Spinal cord (tissue), 10 donors: Measurements from ENCODE around the gene DNAJB9. TPM values are rescaled to one million over a fixed set of nuclear protein-coding genes. Genes with fewer than 3 reads are reported as not detected.

Source experiments
- DNase-seq, 6 donors: peaks; one replicate each; pipeline versions ENCODE4 v3.0.0 to v3.0.0-alpha.2; 2013 to 2015; ENCODE audit warnings: low spot score in 6 of 6, low read depth in 4 of 6
- H3K27ac ChIP-seq: one replicate; pipeline ENCODE4 v1.5.1; 2013; ENCODE audit warnings: low read depth, low read length, control low read depth
- H3K27me3 ChIP-seq: one replicate; pipeline ENCODE4 v1.6.1; 2013; ENCODE audit warnings: low read length; ENCODE audit not compliant: control insufficient read depth, insufficient read depth
- H3K36me3 ChIP-seq: one replicate; pipeline ENCODE4 v1.6.1; 2013; ENCODE audit warnings: low read length; ENCODE audit not compliant: control insufficient read depth, insufficient read depth
- H3K4me1 ChIP-seq: one replicate; pipeline ENCODE4 v1.6.1; 2013; ENCODE audit warnings: low read length; ENCODE audit not compliant: control insufficient read depth, insufficient read depth
- H3K4me3 ChIP-seq: one replicate; pipeline ENCODE4 v1.5.1; 2013; ENCODE audit warnings: low read depth, low read length, control low read depth
- H3K9me3 ChIP-seq: one replicate; pipeline ENCODE4 v1.6.1; 2013; ENCODE audit warnings: low read length; ENCODE audit not compliant: control insufficient read depth, insufficient read depth
- WGBS: methylation state at CpG from one replicate; pipeline ENCODE4 v1.1.5; 2013; ENCODE audit warnings: missing lambda C conversion rate; ENCODE audit not compliant: insufficient coverage; 5-methylcytosine and 5-hydroxymethylcytosine counted together
- long read RNA-seq, 4 donors: transcript quantifications; one replicate each; lab custom pipeline, GENCODE V29; 2026
- polyA plus RNA-seq, 2 donors: library from polyadenylated mRNA; unstranded; fragments of 120-200 nt; gene quantifications; one replicate each; pipeline ENCODE4 v1.2.1, GENCODE V29; 2013; ENCODE audit not compliant: insufficient read length in 2 of 2
- total RNA-seq, 2 donors: library from RNA; depleted of rRNA in 1 of 2; stranded (reverse); fragments of 120-200 nt in 1 of 2; fragments of >200 nt in 1 of 2; gene quantifications; one replicate each; pipeline versions ENCODE4 v1.2.3 to v1.2.4, GENCODE V29; 2013 to 2014
- donor health status: healthy.

The DNAJB9 gene
- total RNA-seq (10 to 100 TPM; 29.9 to 49.3 TPM), polyA plus RNA-seq (10 to 100 TPM; 31.3 to 34.0 TPM)
- long read RNA-seq, donor 1, transcript DNAJB9-201 (3 exons, 2,715 nt) = major isoform, 30 of 31 reads
- long read RNA-seq, donor 1, partial matches to known transcripts = 0 of 31 reads
- long read RNA-seq, donor 1, other reads (novel, unspliced or antisense) = 0 of 31 reads
- long read RNA-seq, donor 2, transcript DNAJB9-201 (3 exons, 2,715 nt) = major isoform, 9 of 9 reads
- long read RNA-seq, donor 2, partial matches to known transcripts = 0 of 9 reads
- long read RNA-seq, donor 2, other reads (novel, unspliced or antisense) = 0 of 9 reads
- long read RNA-seq, donor 3, transcript DNAJB9-201 (3 exons, 2,715 nt) = major isoform, 12 of 12 reads
- long read RNA-seq, donor 3, partial matches to known transcripts = 0 of 12 reads
- long read RNA-seq, donor 3, other reads (novel, unspliced or antisense) = 0 of 12 reads
- long read RNA-seq, donor 4, transcript DNAJB9-201 (3 exons, 2,715 nt) = major isoform, 19 of 20 reads
- long read RNA-seq, donor 4, partial matches to known transcripts = 0 of 20 reads
- long read RNA-seq, donor 4, other reads (novel, unspliced or antisense) = 0 of 20 reads

GRCh38 chr7:108569381-108570145 lies at the start of gene DNAJB9, which contains the start of gene THAP5:
Gene DNAJB9, plus strand, starts transcription at chr7:108569874. Its CDS starts 1,853 bp downstream, at chr7:108571727.
Gene THAP5, minus strand, starts transcription at chr7:108569706. Its CDS starts 137 bp downstream, at chr7:108569569.
- Histone ChIP-seq H3K4me1 (peaks cover 5% of the 10 kb centered on the region), H3K27ac (peak within 1 kb of the TSS; percentile 97), H3K9me3 (no peaks in the 10 kb centered on the region), H3K36me3 (peaks cover 3% of the 10 kb centered on the region), H3K27me3 (no peaks in the 10 kb centered on the region), H3K4me3 (peak within 1 kb of the TSS; percentile 77)
- peak; percentile 96 to 100 (median 99) for DNase-seq
- 0% methylated on average over 65 of the region's 65 CpGs for WGBS

- Histone ChIP-seq H3K9me3 (no peaks in the 10 kb centered on the region), H3K36me3 (no peaks in the 10 kb centered on the region), H3K27me3 (no peaks in the 10 kb centered on the region), H3K4me1 (peaks cover 6% of the 10 kb centered on the region), H3K27ac (no peak overlapping the region), H3K4me3 (no peak overlapping the region)
- WGBS = 81% methylated on average over 2 of the region's 2 CpGs
- no peak for DNase-seq
These were observed 46.9 kb upstream of the DNAJB9 start for GRCh38 chr7:108522780-108523179.

- H3K36me3 ChIP-seq = no peaks in the 10 kb centered on the region
- WGBS = under 1% methylated on average over 20 of the region's 22 CpGs
- H3K4me1 ChIP-seq = peaks cover 6% of the 10 kb centered on the region
- no peaks in the 10 kb centered on the region for H3K27me3 ChIP-seq
- no peak for DNase-seq
- H3K4me3 ChIP-seq = peak overlapping the region; percentile 91
- H3K27ac ChIP-seq = peak overlapping the region; percentile 99
- no peaks in the 10 kb centered on the region for H3K9me3 ChIP-seq
These were observed 44.2 kb upstream of the DNAJB9 start for GRCh38 chr7:108525327-108525984.

GRCh38 chr7:108525985-108526767 lies 43.5 kb upstream of the DNAJB9 start, which contains the start of gene PNPLA8:
Gene PNPLA8, minus strand, starts transcription at chr7:108526135. Its CDS starts 10,644 bp downstream, at chr7:108515491.
- under 1% methylated on average over 59 of the region's 64 CpGs for WGBS
- Histone ChIP-seq H3K27me3 (no peaks in the 10 kb centered on the region), H3K27ac (peak within 1 kb of the TSS; percentile 99), H3K9me3 (no peaks in the 10 kb centered on the region), H3K4me1 (peaks cover 6% of the 10 kb centered on the region), H3K4me3 (peak within 1 kb of the TSS; percentile 91), H3K36me3 (no peaks in the 10 kb centered on the region)
- DNase-seq = peak; percentile 98 to 100 (median 99)

- Histone ChIP-seq H3K9me3 (no peaks in the 10 kb centered on the region), H3K27me3 (no peaks in the 10 kb centered on the region), H3K36me3 (no peaks in the 10 kb centered on the region), H3K4me3 (peak overlapping the region; percentile 91), H3K4me1 (peaks cover 6% of the 10 kb centered on the region), H3K27ac (peak overlapping the region; percentile 99)
- no CpG with 5 or more reads among the region's 3 CpGs for WGBS
- no peak for DNase-seq
These were observed 43.0 kb upstream of the DNAJB9 start for GRCh38 chr7:108526768-108527017.

GRCh38 chr7:108528183-108528712 lies 41.4 kb upstream of the DNAJB9 start:
- Histone ChIP-seq H3K4me1 (peaks cover 6% of the 10 kb centered on the region), H3K36me3 (no peaks in the 10 kb centered on the region), H3K4me3 (no peak overlapping the region), H3K9me3 (no peaks in the 10 kb centered on the region), H3K27me3 (no peaks in the 10 kb centered on the region), H3K27ac (no peak overlapping the region)
- DNase-seq = no peak
- 94% methylated on average over 4 of the region's 6 CpGs for whole genome bisulfite sequencing

GRCh38 chr7:108529341-108529740 lies 40.3 kb upstream of the DNAJB9 start:
- 50% methylated on average over 1 of the region's 3 CpGs for WGBS
- Histone ChIP-seq H3K9me3 (no peaks in the 10 kb centered on the region), H3K27ac (no peak overlapping the region), H3K4me1 (peaks cover 4% of the 10 kb centered on the region), H3K36me3 (no peaks in the 10 kb centered on the region), H3K4me3 (no peak overlapping the region), H3K27me3 (no peaks in the 10 kb centered on the region)
- no peak for DNase-seq

- no peaks in the 10 kb centered on the region for H3K9me3 ChIP-seq
- DNase-seq = no peak
- no peaks in the 10 kb centered on the region for H3K36me3 ChIP-seq
- H3K27ac ChIP-seq = no peak overlapping the region
- WGBS = no CpG with 5 or more reads among the region's 3 CpGs
- H3K4me1 ChIP-seq = no peaks in the 10 kb centered on the region
- H3K4me3 ChIP-seq = no peak overlapping the region
- no peaks in the 10 kb centered on the region for H3K27me3 ChIP-seq
These were observed 36.0 kb upstream of the DNAJB9 start for GRCh38 chr7:108533712-108534111.
